Muscle of back (tissue), 11 donors: Measurements from ENCODE around the gene CRELD1. TPM values are rescaled to one million over a fixed set of nuclear protein-coding genes. Genes with fewer than 3 reads are reported as not detected.

Source experiments
- DNase-seq, 3 donors: peaks; one replicate each; pipeline versions ENCODE4 v3.0.0 to v3.0.0-alpha.2; 2013
- polyA plus RNA-seq, 10 donors: library from polyadenylated mRNA; unstranded; fragments of 120-200 nt; gene quantifications; one replicate each; pipeline ENCODE4 v1.2.1, GENCODE V29; 2013; ENCODE audit not compliant: insufficient read length in 10 of 10

Gene CRELD1
- polyA plus RNA-seq, 10 donors = 21.4 to 39.8 (median 29.4) TPM

DNA sequence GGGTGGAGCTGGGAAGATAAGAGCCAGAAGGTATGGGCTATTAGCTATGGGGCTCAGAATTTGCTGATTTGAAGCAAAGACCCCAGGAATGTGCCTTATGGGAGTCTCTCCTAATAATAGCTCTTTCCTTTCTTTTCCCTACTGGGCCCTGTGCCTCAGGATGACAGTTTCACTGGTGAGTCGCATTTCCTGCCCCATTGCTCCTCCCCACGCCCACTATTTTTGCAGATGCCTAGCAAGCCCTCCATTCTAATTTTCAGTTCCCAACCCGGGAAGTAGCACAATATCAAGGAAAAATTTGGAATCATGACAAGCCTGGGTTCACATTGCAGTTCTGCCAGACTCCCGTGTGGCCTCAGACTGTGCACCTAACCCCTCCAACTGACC, 30.4 kb upstream of the CRELD1 start:
- DNase-seq = no peak

GRCh38 chr3:9903904-9904303, 29.7 kb upstream of the CRELD1 start:
- no peak for DNase-seq

GRCh38 chr3:9906480-9906879, 27.2 kb upstream of the CRELD1 start:
- DNase-seq = no peak

DNA sequence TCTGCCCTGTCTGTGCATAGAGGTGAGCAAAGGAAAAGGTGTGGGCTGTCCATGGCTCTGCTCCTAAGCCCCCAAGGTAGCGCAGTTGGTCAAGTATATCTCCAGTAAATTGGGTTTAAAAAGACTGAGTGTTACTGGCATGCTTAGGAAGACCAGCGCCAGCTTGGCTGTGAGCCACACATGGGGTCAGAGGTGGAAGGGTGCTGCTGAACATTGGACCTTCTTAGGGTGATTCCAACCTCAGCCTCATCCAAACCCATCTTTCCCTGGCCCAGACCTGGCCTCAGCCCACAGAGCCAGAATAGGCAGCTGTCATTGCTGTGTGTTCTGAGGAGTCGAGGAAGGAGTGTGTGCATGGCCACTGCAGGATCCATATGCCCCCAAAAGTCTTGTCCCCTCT, 25.3 kb upstream of the CRELD1 start:
- DNase-seq = no peak

- no peak for DNase-seq
Observed at GRCh38 chr3:9909221-9910013, 24.2 kb upstream of the CRELD1 start.

DNA sequence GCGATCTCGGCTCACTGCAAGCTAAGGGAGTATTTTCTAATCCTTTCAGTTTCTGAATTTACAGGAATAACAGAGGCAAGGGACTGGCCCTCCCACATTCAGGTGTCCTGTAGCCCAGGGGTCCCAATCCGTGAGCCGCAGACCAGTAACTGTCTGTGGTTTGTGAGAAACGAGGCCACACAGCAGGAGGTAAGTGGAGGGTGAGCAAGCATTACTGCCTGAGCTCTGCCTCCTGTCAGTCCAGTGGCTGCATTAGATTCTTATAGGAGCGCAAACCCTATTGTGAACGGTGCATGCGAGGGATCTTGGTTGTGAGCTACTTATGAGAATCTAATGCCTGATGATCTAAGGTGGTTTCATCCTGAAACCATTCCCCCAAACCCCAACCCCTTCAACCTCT, 21.8 kb upstream of the CRELD1 start:
- DNase-seq = no peak

DNA sequence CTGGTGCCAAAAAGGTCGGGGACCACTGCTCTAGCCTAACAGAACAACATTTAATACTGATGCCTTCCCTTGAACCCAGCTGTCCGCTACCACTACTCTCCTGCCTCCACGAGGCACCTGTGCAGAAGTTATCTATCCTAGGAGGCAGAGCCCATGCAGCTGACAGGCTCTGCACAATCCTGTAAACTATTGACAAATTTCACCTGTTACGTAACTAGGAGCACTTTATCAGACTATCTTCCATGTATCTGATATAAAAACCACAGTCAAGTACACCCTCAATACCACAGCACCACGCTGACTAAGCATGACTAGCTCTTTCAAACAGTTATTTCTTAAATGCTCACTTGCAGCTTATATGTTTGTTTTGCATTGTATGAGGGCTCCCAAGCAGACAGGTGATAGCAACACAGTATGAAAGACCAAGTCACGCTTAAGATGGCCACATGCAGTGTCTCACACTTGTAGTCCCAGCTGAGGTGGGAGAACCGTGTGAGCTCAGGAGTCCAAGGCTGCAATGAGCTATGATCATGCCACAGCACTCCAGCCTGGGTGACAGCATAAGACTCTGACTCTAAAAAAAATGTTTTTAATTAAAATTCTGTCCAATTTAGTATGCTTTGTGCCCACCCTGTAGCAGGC, 21.2 kb upstream of the CRELD1 start:
- no peak for DNase-seq

DNA sequence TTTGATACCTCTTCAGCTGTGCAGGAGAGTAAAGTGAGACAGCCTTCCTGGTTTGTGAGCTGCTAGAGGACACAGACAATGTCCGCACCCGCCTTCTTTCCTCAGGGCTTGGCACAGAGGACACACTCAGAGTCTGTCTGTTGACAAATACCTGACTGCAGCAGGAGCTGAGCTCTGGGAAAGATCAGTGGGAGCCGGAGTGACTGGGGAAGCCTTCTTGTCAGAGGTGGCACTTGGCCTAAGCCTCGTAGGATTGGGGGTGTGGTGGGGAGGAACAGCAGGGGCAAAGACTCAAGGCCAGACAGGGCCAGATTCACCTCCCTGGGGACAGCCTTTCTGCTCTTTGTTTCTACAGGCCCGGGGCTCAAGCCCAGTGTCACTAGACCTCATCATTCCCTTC, 20.0 kb upstream of the CRELD1 start:
- DNase-seq = no peak

- no peak for DNase-seq
Observed at GRCh38 chr3:9914011-9914410, 19.6 kb upstream of the CRELD1 start.

- no peak for DNase-seq
Observed at GRCh38 chr3:9914559-9915253, 18.9 kb upstream of the CRELD1 start.

DNA sequence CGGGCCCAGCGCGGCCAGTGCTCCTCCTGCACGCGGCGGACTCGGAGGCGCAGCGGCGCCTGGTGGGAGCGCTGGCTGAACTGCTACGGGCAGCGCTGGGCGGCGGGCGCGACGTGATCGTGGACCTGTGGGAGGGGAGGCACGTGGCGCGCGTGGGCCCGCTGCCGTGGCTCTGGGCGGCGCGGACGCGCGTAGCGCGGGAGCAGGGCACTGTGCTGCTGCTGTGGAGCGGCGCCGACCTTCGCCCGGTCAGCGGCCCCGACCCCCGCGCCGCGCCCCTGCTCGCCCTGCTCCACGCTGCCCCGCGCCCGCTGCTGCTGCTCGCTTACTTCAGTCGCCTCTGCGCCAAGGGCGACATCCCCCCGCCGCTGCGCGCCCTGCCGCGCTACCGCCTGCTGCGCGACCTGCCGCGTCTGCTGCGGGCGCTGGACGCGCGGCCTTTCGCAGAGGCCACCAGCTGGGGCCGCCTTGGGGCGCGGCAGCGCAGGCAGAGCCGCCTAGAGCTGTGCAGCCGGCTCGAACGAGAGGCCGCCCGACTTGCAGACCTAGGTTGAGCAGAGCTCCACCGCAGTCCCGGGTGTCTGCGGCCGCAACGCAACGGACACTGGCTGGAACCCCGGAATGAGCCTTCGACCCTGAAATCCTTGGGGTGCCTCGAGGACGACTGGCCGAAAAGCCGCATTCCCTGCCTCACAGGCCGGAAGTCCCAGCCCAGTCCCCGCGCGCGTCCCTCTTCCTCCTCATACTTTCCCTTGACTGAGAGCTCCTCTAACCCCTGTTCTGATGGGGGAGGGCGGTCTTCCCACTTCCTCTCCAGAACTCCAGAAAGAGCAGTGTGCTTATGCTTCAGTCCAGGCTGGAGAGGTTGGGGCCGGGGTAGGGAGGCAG, 18.1 kb upstream of the CRELD1 start:
- DNase-seq = peak; percentile 72 to 94 (median 80)

DNA sequence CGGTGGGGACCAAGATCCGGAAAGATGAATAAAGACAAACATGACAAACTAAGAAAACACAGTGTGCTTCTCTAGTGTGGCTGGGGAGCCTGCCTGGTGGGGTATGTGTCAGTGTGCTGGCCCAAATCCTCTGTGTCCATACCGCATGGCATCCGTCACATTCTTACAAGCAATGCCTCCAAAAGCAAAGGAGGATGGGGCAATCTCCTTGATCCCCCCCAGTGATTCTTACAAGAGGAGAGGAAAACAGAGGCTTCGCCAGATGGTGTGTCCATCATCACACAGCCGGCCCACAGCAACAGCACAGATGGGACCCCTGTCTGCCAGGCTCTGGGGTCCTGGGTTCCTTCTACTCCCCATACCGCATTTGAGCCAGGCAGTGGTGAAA, 17.3 kb upstream of the CRELD1 start:
- peak in 1 of 3 donors; percentile 21 for DNase-seq

GRCh38 chr3:9916734-9917680, 16.6 kb upstream of the CRELD1 start, which contains the start of gene IL17RC:
Gene IL17RC (plus strand): TSS chr3:9917098. CDS start chr3:9917316, 218 bp downstream.
- DNase-seq = peak; percentile 89 to 96 (median 90)

GRCh38 chr3:9917820-9918219, 15.8 kb upstream of the CRELD1 start:
- no peak for DNase-seq

GRCh38 chr3:9918261-9919038, 15.2 kb upstream of the CRELD1 start:
- DNase-seq = no peak

DNA sequence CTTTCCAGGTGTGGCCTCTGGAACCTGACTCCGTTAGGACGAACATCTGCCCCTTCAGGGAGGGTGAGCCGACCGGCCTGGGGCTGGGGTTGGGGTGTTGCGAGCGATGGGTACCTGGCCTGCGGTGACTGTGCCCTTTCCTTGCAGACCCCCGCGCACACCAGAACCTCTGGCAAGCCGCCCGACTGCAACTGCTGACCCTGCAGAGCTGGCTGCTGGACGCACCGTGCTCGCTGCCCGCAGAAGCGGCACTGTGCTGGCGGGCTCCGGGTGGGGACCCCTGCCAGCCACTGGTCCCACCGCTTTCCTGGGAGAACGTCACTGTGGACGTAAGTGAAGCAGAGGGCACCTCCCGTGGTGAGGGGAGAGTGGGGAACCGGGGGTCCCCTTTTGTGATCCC, 5.5 kb upstream of the CRELD1 start:
- DNase-seq = no peak

DNA sequence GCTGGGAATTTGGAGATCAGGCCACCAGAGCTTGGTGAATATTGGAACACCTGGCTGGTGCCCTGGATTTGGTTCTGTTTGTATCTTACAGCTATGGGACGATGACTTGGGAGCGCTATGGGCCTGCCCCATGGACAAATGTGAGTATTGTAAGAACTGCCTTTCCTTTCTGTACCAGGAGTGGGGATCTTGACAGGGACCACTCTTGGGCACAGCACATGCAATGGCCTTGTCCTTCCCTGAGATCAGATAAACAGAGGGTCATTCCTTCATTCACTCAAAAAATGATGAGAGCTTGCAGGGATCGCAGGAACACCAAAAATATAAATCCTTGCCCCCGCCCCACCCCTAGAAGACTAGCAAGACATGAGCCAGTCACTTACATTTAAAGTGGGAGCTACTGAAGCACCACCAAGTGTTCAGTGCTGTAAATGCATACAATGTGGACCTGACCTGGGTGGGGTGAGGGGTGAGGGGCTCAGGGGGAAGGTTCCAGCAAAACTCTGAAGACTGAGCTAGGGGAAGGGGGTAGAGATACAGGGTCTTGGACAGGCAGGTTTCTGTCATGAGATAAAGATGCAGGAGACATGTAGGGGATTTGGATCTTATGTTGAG, 2.7 kb upstream of the CRELD1 start:
- no peak for DNase-seq

GRCh38 chr3:9932535-9932842, 1.1 kb upstream of the CRELD1 start:
- DNase-seq = no peak

DNA sequence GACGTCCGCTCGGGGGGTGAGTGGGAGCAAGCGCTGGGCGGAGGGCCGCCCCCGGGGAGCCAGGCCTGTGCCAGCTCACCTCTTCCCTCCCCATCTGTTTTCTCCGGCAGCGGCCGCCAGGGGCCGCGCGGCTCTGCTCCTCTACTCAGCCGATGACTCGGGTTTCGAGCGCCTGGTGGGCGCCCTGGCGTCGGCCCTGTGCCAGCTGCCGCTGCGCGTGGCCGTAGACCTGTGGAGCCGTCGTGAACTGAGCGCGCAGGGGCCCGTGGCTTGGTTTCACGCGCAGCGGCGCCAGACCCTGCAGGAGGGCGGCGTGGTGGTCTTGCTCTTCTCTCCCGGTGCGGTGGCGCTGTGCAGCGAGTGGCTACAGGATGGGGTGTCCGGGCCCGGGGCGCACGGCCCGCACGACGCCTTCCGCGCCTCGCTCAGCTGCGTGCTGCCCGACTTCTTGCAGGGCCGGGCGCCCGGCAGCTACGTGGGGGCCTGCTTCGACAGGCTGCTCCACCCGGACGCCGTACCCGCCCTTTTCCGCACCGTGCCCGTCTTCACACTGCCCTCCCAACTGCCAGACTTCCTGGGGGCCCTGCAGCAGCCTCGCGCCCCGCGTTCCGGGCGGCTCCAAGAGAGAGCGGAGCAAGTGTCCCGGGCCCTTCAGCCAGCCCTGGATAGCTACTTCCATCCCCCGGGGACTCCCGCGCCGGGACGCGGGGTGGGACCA, 632 bp upstream of the CRELD1 start:
- peak; percentile 66 to 90 (median 73) for DNase-seq
